Activated CD8-positive, alpha-beta T cell treated with anti-CD3 and anti-CD28 coated beads for 36 hours (primary cell): ENCODE measurements around the gene ALDH1A3. TPM values are rescaled to one million over a fixed set of nuclear protein-coding genes. Genes with fewer than 3 reads are reported as not detected.

ENCODE experiments used
- ATAC-seq: fragments of 200-7000 bp; cut with Tn5 transposase; one replicate; pipeline ENCODE4 v1.10.0; 2021; ENCODE audit warnings: mild to moderate bottlenecking, moderate library complexity
- CTCF ChIA-PET: fragments of 350-600 bp; sonication (Branson Sonifier 250); formaldehyde crosslinking; loops from one replicate; lab custom pipeline; 2021; ENCODE audit warnings: antibody characterized with exemption; lab: Charles Lee
- POLR2A ChIA-PET: fragments of 350-600 bp; sonication (Branson Sonifier 250); formaldehyde crosslinking; loops from one replicate; lab custom pipeline; 2021; ENCODE audit warnings: antibody characterized with exemption; lab: Charles Lee
- DNase-seq: peaks from one replicate; pipeline ENCODE4 v3.0.0-alpha.2; 2020
- H3K27ac Mint-ChIP-seq: one replicate; pipeline ENCODE4 v1.8.0; 2021; ENCODE audit warnings: mild to moderate bottlenecking, mixed read lengths
- H3K27me3 Mint-ChIP-seq: one replicate; pipeline ENCODE4 v1.8.0; 2021; ENCODE audit warnings: mixed read lengths
- H3K36me3 Mint-ChIP-seq: one replicate; pipeline ENCODE4 v1.8.0; 2021; ENCODE audit warnings: low read depth, mixed read lengths
- H3K4me1 Mint-ChIP-seq: one replicate; pipeline ENCODE4 v1.8.0; 2021; ENCODE audit warnings: low read depth, mixed read lengths
- H3K4me3 Mint-ChIP-seq: one replicate; pipeline ENCODE4 v1.8.0; 2021; ENCODE audit warnings: mild to moderate bottlenecking, moderate library complexity, mixed read lengths
- H3K9me3 Mint-ChIP-seq: one replicate; pipeline ENCODE4 v1.8.0; 2021; ENCODE audit warnings: mixed read lengths
- CTCF ChIP-seq: fragments of 200-600 bp; IDR thresholded peaks from one replicate; pipeline ENCODE4 v1.8.0; 2022; ENCODE audit warnings: antibody characterized with exemption, mild to moderate bottlenecking
- intact Hi-C: fragments of 100-400 bp; cut with micrococcal nuclease; formaldehyde crosslinking; loops from one replicate; pipeline ENCODE4 v1.10.0; 2022
- total RNA-seq, 2 experiments: library from RNA; stranded (reverse); gene quantifications; one replicate each; pipeline ENCODE4 v1.2.3, GENCODE V29; 2021

The ALDH1A3 gene
- total RNA-seq, 2 experiments from 2014 or later = not detected

- no peaks in the 10 kb centered on the region for H3K4me1 Mint-ChIP-seq
- no peak overlapping the region for H3K27ac Mint-ChIP-seq
- intact Hi-C loops = no loop called here
- DNase-seq (no peak), ATAC-seq (no peak)
- peaks cover 17% of the 10 kb centered on the region for H3K27me3 Mint-ChIP-seq
- ChIA-PET CTCF (no interaction called here), POLR2A (no interaction called here)
- H3K36me3 Mint-ChIP-seq = no peaks in the 10 kb centered on the region
- no peaks in the 10 kb centered on the region for H3K9me3 Mint-ChIP-seq
- H3K4me3 Mint-ChIP-seq = no peak overlapping the region
- TF ChIP-seq CTCF = no peak
Measured at GRCh38 chr15:100959066-100960050, 79.7 kb downstream of the ALDH1A3 start.

Other genes with a start within 250 kb of the ALDH1A3 start
- under 1 TPM; 0.50 to 0.83 TPM for gene LRRK1, start 39.5 kb downstream of the ALDH1A3 start, total RNA-seq